ENCODE results near the gene ANK3.

ANK3 gene

DNA sequence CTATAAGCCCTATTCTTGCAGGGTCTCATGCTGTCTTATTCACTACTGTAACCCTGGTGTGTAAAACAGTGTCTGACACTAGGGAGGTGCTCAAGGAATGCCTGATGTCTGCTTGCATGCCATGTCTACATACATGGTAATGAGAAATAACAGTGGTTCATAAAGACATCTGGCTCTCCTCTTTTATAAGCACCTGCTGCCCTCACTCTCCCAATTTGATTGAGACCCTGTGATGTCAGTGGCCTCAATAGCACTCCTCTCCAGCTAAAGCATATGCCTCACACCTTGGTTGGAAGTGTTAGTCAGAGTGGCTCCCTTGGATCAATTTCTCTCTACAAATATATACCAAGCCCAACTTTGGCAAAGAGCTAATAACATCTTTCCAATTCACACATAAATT lies 30.6 kb downstream of the ANK3 start:
- no peak overlapping the region for H3K27ac Mint-ChIP-seq
- peaks cover under 1% of the 10 kb centered on the region for H3K4me1 Mint-ChIP-seq
- TF ChIP-seq, protein P1, sequence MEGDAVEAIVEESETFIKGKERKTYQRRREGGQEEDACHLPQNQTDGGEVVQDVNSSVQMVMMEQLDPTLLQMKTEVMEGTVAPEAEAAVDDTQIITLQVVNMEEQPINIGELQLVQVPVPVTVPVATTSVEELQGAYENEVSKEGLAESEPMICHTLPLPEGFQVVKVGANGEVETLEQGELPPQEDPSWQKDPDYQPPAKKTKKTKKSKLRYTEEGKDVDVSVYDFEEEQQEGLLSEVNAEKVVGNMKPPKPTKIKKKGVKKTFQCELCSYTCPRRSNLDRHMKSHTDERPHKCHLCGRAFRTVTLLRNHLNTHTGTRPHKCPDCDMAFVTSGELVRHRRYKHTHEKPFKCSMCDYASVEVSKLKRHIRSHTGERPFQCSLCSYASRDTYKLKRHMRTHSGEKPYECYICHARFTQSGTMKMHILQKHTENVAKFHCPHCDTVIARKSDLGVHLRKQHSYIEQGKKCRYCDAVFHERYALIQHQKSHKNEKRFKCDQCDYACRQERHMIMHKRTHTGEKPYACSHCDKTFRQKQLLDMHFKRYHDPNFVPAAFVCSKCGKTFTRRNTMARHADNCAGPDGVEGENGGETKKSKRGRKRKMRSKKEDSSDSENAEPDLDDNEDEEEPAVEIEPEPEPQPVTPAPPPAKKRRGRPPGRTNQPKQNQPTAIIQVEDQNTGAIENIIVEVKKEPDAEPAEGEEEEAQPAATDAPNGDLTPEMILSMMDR (IDR thresholded peaks at IDR 0.05; ENCODE audit: unreplicated experiment in 3 of 3), result no peak
- no peak overlapping the region for H3K4me3 Mint-ChIP-seq
- no peaks in the 10 kb centered on the region for H3K36me3 Mint-ChIP-seq (ENCODE audit: low read depth)
- no peaks in the 10 kb centered on the region for H3K9me3 Mint-ChIP-seq
- H3K27me3 Mint-ChIP-seq (ENCODE audit: low read depth), result no peaks in the 10 kb centered on the region

DNA sequence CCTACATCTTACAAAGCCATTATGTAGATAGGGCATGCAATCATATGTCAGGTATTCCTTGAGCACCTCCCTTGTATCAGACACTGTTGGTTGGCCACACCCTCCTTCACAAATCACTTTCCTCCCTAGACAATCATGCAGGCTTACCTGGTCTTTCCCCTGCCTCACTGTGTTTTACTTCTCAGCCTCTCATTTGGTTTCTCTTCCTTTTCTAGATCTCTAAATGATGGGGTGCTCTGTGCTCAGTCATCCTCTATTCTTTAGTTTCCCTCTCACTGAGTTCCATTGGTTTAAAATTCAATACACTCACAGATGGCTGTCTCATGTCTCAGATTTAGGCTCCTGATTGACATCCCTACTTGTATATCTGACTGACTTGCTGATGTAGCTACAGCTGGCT lies 31.4 kb downstream of the ANK3 start:
- H3K27ac Mint-ChIP-seq, result no peak overlapping the region
- peaks cover 8% of the 10 kb centered on the region for H3K4me1 Mint-ChIP-seq
- H3K9me3 Mint-ChIP-seq, result no peaks in the 10 kb centered on the region
- no peaks in the 10 kb centered on the region for H3K36me3 Mint-ChIP-seq (ENCODE audit: low read depth)
- H3K4me3 Mint-ChIP-seq, result no peak overlapping the region
- TF ChIP-seq, protein P1 (IDR thresholded peaks at IDR 0.05; ENCODE audit: unreplicated experiment in 3 of 3), result no peak
- H3K27me3 Mint-ChIP-seq (ENCODE audit: low read depth), result no peaks in the 10 kb centered on the region

DNA sequence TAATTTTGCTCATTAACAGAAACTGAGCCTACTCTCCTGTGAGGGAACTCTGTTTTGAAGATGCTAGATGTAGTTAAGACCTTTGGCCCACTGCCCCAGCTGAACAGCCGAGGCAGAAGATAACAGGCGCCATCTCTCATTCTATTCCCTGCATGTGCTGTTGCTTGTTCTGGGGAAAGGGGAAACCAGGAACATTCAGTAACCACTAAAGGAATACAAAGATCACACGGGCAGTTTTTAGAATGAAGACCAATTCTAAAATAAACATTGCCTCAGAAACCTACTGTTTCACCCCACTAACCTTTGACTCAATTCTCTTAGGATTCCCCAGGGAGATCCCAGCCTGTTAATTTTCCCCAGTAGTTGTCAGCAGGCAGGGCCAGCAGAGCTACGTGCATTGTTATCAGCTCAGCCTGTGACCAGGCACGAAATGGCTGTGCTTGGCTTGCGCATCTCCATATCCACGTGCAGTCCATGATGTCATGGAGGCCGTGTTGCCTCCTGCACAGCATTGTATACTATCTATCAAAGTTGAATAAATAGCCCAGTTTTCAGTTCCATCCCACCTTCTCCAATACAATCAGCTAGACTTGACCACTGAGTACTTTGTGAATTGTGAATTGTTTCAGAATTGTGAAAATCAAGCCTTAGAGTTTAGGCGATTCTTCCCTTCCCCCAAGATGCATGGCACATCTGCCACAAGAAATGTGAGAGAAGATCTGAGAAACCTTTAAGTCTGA lies 36.0 kb downstream of the ANK3 start:
- TF ChIP-seq, protein P1 (IDR thresholded peaks at IDR 0.05; ENCODE audit: unreplicated experiment in 3 of 3), result no peak
- Mint-ChIP-seq H3K4me3 (no peak overlapping the region), H3K9me3 (no peaks in the 10 kb centered on the region), H3K27ac (peak overlapping the region; percentile 11 to 81 (median 72)), H3K27me3 (ENCODE audit: low read depth) (no peaks in the 10 kb centered on the region), H3K36me3 (ENCODE audit: low read depth) (no peaks in the 10 kb centered on the region), H3K4me1 (peaks cover 35% of the 10 kb centered on the region)

DNA sequence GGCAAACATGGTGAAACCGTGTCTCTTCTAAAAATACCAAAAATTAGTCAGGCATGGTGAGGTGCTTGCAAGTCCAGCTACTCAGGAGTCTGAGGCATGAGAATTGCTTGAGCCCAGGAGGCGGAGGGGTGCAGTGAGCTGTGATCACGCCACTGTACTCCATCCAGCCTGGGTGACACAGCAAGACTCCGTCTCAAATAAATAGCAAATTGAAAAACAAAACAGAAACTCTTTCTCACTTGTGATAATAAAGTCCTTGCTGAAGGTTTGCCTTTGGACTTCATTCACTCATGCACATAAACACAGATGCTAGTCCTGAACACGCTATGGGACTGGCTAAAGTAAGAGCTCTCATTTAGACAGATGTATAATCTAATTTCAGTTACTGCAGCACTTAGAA lies 37.6 kb downstream of the ANK3 start:
- no peak overlapping the region for H3K4me3 Mint-ChIP-seq
- H3K9me3 Mint-ChIP-seq, result no peaks in the 10 kb centered on the region
- H3K27me3 Mint-ChIP-seq (ENCODE audit: low read depth), result no peaks in the 10 kb centered on the region
- H3K4me1 Mint-ChIP-seq, result peaks cover 36% of the 10 kb centered on the region
- no peak overlapping the region for H3K27ac Mint-ChIP-seq
- no peaks in the 10 kb centered on the region for H3K36me3 Mint-ChIP-seq (ENCODE audit: low read depth)
- TF ChIP-seq, protein P1 (IDR thresholded peaks at IDR 0.05; ENCODE audit: unreplicated experiment in 3 of 3), result no peak

DNA sequence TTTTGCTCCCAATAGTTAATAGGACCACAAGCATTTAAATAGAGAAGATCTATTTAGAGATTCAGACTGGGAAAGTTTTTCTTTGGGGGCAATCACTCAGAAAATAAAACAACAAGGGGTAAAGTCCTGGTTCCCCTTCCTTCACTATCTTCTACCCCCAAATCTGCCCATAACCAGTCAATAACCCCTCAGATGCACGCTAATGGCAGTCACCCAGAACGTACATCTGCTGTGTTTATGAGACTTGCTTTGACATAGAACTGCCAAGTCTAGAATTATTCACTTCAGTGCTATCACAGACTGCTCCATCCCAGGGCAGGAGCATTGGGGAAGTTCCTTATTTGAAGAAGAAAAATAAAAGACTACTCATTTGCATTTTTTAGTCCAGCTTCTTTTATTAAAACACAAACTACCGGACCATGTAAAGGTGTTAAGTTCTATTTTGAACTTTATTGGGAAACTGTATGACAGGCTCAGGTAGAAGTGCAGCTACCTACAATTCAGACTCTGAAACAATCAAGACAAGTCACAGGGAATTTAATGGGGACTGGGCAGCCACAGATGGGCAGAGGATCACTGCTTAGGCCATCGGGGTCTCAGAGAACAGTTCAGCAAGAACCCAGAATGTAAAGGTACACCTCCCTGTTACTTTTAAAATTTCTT lies 38.4 kb downstream of the ANK3 start:
- Mint-ChIP-seq H3K4me3 (no peak overlapping the region), H3K9me3 (no peaks in the 10 kb centered on the region), H3K27ac (peak overlapping the region; percentile 32 to 88 (median 42)), H3K27me3 (ENCODE audit: low read depth) (no peaks in the 10 kb centered on the region), H3K4me1 (peaks cover 36% of the 10 kb centered on the region), H3K36me3 (ENCODE audit: low read depth) (no peaks in the 10 kb centered on the region)
- TF ChIP-seq, protein P1 (IDR thresholded peaks at IDR 0.05; ENCODE audit: unreplicated experiment in 3 of 3), result no peak

Measured in nephron (organoid).